Endodermal cell (in vitro differentiated cells): ENCODE measurements around the gene TCF15. TPM values are rescaled to one million over a fixed set of nuclear protein-coding genes. Genes with fewer than 3 reads are reported as not detected.

Source experiments
- DNase-seq: peaks from one replicate; pipeline ENCODE4 v3.0.0-alpha.2; 2017
- H3K27ac ChIP-seq: 2 replicates; pipeline ENCODE4 v1.5.1; 2013; ENCODE audit warnings: mild to moderate bottlenecking, low read depth, low read length, moderate library complexity
- H3K27me3 ChIP-seq: 2 replicates; pipeline ENCODE4 v1.6.1; 2013; ENCODE audit warnings: mild to moderate bottlenecking, low read length, moderate library complexity; ENCODE audit not compliant: insufficient read depth, control insufficient read depth, poor library complexity, severe bottlenecking
- H3K36me3 ChIP-seq: 2 replicates; pipeline ENCODE4 v1.7.0; 2013; ENCODE audit warnings: mild to moderate bottlenecking, low read length, moderate library complexity; ENCODE audit not compliant: control insufficient read depth, insufficient read depth
- H3K4me1 ChIP-seq: one replicate; pipeline ENCODE4 v1.7.0; 2013; ENCODE audit warnings: low read length; ENCODE audit not compliant: control insufficient read depth, insufficient read depth
- H3K4me3 ChIP-seq: 2 replicates; pipeline ENCODE4 v1.5.1; 2013; ENCODE audit warnings: mild to moderate bottlenecking, low read length, moderate library complexity
- H3K9ac ChIP-seq: 2 replicates; pipeline ENCODE4 v1.6.1; 2013; ENCODE audit warnings: mild to moderate bottlenecking, low read length, moderate library complexity; ENCODE audit not compliant: poor library complexity, severe bottlenecking; ENCODE audit errors: extremely low read depth
- H3K9me3 ChIP-seq: 2 replicates; pipeline ENCODE4 v1.6.1; 2013; ENCODE audit warnings: mild to moderate bottlenecking, low read length, moderate library complexity; ENCODE audit not compliant: control insufficient read depth
- H3K27ac Mint-ChIP-seq: 2 replicates; pipeline ENCODE4 v1.8.0; 2020; ENCODE audit warnings: mixed read lengths
- H3K27me3 Mint-ChIP-seq: 2 replicates; pipeline ENCODE4 v1.8.0; 2021; ENCODE audit warnings: mild to moderate bottlenecking, mixed read lengths; ENCODE audit not compliant: insufficient read depth
- H3K36me3 Mint-ChIP-seq: 2 replicates; pipeline ENCODE4 v1.8.0; 2020; ENCODE audit warnings: low read depth, mixed read lengths
- H3K4me1 Mint-ChIP-seq: 2 replicates; pipeline ENCODE4 v1.8.0; 2020; ENCODE audit warnings: mixed read lengths
- H3K4me3 Mint-ChIP-seq: 2 replicates; pipeline ENCODE4 v1.8.0; 2020; ENCODE audit warnings: mild to moderate bottlenecking, moderate library complexity, mixed read lengths
- H3K9me3 Mint-ChIP-seq: 2 replicates; pipeline ENCODE4 v1.8.0; 2020; ENCODE audit warnings: mild to moderate bottlenecking, mixed read lengths
- CTCF ChIP-seq: fragments of 200-600 bp; sonication (generic); conservative IDR thresholded peaks from 2 replicates; pipeline ENCODE4 v1.5.0; 2021; ENCODE audit warnings: antibody characterized with exemption, mild to moderate bottlenecking
- WGBS, 2 experiments: methylation state at CpG; one replicate each; pipeline versions ENCODE4 v1.1.5 to v1.1.7; 2013; ENCODE audit warnings: missing lambda C conversion rate in 2 of 2, mixed read lengths in 1 of 2; ENCODE audit not compliant: insufficient coverage in 1 of 2, insufficient read length in 1 of 2; 5-methylcytosine and 5-hydroxymethylcytosine counted together
- total RNA-seq, 2 donors: library from RNA; stranded (reverse); fragmentation: NEBNext Ultra II Directional in 1 of 2; extraction: Animal tissue kit (Norgen Biotek cat#: 25700) in 1 of 2; gene quantifications; 2 replicates in 1 of 2; 3 replicates in 1 of 2; pipeline ENCODE4 v1.2.1, GENCODE V29; 2021

TCF15 gene
- total RNA-seq, 2 donors from 2014 or later: 1.9 to 2.2 TPM

GRCh38 chr20:647479-648019, 37.4 kb upstream of the TCF15 start:
- Histone ChIP-seq H3K36me3 (peaks cover 25% of the 10 kb centered on the region), H3K27me3 (no peaks in the 10 kb centered on the region), H3K4me3 (no peak overlapping the region), H3K4me1 (peaks cover 3% of the 10 kb centered on the region), H3K27ac (no peak overlapping the region), H3K9me3 (peaks cover 7% of the 10 kb centered on the region), H3K9ac (no peak overlapping the region)
- peaks cover 3% of the 10 kb centered on the region for H3K27me3 Mint-ChIP-seq
- H3K36me3 Mint-ChIP-seq: peaks cover 29% of the 10 kb centered on the region
- WGBS, 2 experiments: 92 to 93% methylated on average over 2 of the region's 2 CpGs
- TF ChIP-seq CTCF: no peak
- no peak overlapping the region for H3K27ac Mint-ChIP-seq
- peaks cover 13% of the 10 kb centered on the region for H3K4me1 Mint-ChIP-seq
- no peaks in the 10 kb centered on the region for H3K9me3 Mint-ChIP-seq
- no peak for DNase-seq
- H3K4me3 Mint-ChIP-seq: no peak overlapping the region

- Mint-ChIP-seq H3K27me3 (peaks cover 3% of the 10 kb centered on the region), H3K36me3 (peaks cover 29% of the 10 kb centered on the region), H3K4me1 (peaks cover 6% of the 10 kb centered on the region), H3K27ac (no peak overlapping the region), H3K9me3 (no peaks in the 10 kb centered on the region), H3K4me3 (no peak overlapping the region)
- no peak overlapping the region for H3K4me3 ChIP-seq
- H3K27ac ChIP-seq: no peak overlapping the region
- no peaks in the 10 kb centered on the region for H3K27me3 ChIP-seq
- TF ChIP-seq CTCF: no peak
- H3K36me3 ChIP-seq: peaks cover 25% of the 10 kb centered on the region
- WGBS, 2 experiments: 94% methylated on average over 2 of the region's 2 CpGs; no CpG with 5 or more reads in 1 of the 2 experiments
- H3K9me3 ChIP-seq: peaks cover 7% of the 10 kb centered on the region
- no peak for DNase-seq
- H3K4me1 ChIP-seq: no peaks in the 10 kb centered on the region
- no peak overlapping the region for H3K9ac ChIP-seq
Measured at GRCh38 chr20:646868-647233, 36.7 kb upstream of the TCF15 start.

GRCh38 chr20:646107-646867, 36.2 kb upstream of the TCF15 start:
- Mint-ChIP-seq H3K27me3 (peaks cover 3% of the 10 kb centered on the region), H3K9me3 (peaks cover 2% of the 10 kb centered on the region), H3K27ac (no peak overlapping the region), H3K4me3 (no peak overlapping the region), H3K4me1 (peaks cover 3% of the 10 kb centered on the region), H3K36me3 (peaks cover 29% of the 10 kb centered on the region)
- DNase-seq: no peak
- H3K4me1 ChIP-seq: no peaks in the 10 kb centered on the region
- TF ChIP-seq CTCF: no peak
- no peak overlapping the region for H3K27ac ChIP-seq
- peaks cover 25% of the 10 kb centered on the region for H3K36me3 ChIP-seq
- H3K4me3 ChIP-seq: no peak overlapping the region
- H3K27me3 ChIP-seq: no peaks in the 10 kb centered on the region
- H3K9ac ChIP-seq: no peak overlapping the region
- WGBS, 2 experiments: 85 to 92% methylated on average over 8 to 10 of the region's 10 CpGs
- H3K9me3 ChIP-seq: peaks cover 7% of the 10 kb centered on the region
